GM11168 (cell line): ENCODE results near the gene ENOX1.

Experiments
- in situ Hi-C: fragments of 300-500 bp; cut with MboI; formaldehyde crosslinking; loops from one replicate; pipeline ENCODE4 v1.12.0; 2022; ENCODE audit warnings: low sequenced_read_pairs; ENCODE audit not compliant: unreplicated experiment

Gene ENOX1

GRCh38 chr13:43787518-43787891 is 733 bp upstream of the ENOX1 start:
- in situ Hi-C loops, result no loop called here

DNA sequence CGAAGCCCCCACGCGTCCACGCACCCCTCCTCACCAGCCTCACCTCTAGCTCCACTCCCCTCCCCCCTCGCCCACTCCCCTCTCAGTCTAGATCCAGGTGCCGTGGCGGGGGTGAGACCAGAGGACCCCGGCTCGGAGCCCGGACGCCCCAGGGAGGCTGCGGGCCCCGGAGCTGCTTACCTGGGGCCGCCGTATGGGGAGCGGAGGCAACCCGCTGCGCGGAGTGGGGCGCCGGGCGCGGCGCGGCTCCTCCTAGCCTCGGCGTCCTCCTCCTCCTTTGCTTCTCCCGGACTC is 353 bp downstream of the ENOX1 start:
- in situ Hi-C loops, result no loop called here

DNA sequence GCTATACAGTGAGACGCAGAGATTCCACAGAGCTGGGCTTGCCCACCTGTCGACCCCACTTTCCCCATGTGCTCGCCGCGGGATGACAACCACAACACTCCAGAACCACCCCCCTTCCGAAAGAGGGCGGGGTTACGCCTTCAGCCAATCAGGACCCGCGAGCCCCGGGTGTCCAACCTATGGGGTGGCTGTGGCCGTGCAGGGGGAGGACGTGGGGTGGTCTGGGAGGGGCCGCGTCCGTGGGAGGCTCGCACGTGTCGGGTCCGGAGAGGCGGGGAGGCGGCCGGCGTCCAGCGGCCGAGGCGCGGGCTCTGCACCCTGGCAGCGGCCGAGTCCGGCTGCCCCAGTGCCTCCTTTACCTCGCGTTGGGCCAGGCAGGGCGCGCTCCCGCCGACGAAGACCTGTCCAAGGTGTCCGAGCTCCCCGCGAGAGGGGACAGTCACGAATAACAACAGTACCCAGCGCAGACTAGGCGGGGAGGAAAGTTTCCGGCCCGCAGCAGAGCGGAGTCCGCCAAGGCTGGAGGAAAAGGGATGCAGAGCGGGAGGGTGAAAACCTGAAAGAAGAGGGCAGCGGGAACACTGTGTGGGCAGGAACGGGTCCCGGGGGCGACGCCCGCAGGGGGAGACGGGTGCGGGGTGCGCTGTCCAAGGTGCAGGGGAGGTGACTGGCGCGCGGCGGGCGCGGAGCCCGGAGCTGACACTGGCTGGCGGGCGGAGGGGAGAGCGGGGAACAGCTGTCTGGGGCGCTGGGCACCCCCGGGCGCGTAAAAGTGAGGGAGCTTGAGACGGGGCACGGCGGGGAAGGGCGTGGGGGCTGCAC is 911 bp downstream of the ENOX1 start:
- in situ Hi-C loops, result no loop called here

DNA sequence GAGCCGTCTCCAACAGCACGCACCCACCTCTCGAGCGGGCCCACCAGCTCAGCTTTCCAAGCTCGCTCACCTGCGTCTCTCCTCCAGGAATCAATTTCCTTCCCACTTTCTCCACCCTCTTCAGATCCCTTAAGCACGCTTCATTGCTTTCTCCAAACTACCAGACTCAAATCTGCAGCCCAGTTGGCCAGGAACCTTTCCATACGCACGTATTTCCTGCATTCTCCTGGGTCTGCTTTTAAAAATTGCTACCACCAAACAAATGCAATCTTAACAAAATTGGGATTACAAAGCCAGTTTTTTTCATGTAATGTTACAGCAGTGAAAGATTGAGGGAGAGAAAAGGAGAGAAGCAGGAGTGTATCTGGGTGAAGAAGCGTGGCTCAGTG is 1.5 kb downstream of the ENOX1 start:
- in situ Hi-C loops, result no loop called here

- in situ Hi-C loops, result no loop called here
These were observed 2.3 kb downstream of the ENOX1 start for GRCh38 chr13:43784496-43784895.

- in situ Hi-C loops, result no loop called here
These were observed 3.0 kb downstream of the ENOX1 start for GRCh38 chr13:43783820-43784219.

GRCh38 chr13:43782686-43783085 is 4.1 kb downstream of the ENOX1 start:
- in situ Hi-C loops, result no loop called here

GRCh38 chr13:43780666-43781065 is 6.1 kb downstream of the ENOX1 start:
- in situ Hi-C loops, result no loop called here

- in situ Hi-C loops, result no loop called here
These were observed 10.2 kb downstream of the ENOX1 start for GRCh38 chr13:43776501-43777079.

DNA sequence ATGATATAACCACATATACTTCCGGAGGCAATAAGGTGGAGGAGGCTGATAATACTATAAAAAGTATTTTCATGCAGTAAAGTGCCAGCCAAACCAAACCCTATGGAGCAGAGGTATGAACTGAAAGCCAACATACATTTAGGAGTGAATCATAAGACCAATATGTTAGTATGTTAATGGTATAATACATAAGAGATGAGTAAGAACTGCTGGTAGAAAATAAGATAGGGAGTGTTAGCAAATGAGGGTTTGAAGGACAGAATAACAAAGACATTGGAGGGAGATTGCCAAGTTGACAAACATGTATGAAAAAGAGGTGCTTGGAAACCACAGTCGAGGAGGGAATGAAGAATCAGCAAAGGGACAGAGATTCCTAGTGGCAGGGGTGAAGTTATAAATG is 10.8 kb downstream of the ENOX1 start:
- in situ Hi-C loops, result no loop called here

DNA sequence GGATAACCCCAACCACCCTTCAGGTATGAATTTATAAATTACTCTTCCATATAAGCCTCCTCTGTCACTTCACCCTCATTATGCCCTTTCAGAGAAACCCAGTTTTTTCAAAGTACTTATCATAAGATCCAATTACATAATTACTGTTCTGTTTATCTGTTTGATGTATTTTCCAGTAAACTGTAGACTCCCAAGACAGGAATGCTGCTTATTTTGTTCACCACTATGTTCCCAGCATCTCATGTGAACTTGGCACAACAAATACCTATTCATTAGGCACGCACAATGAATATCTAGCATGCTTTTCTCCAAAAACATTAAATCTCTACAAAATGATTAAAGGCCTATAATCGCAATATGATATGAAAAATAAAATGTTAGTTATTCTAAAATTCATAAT is 13.2 kb downstream of the ENOX1 start:
- in situ Hi-C loops, result no loop called here

GRCh38 chr13:43770871-43771270 is 15.9 kb downstream of the ENOX1 start:
- in situ Hi-C loops, result no loop called here

GRCh38 chr13:43769529-43769928 is 17.2 kb downstream of the ENOX1 start:
- in situ Hi-C loops, result no loop called here

GRCh38 chr13:43767341-43767931 is 19.3 kb downstream of the ENOX1 start:
- in situ Hi-C loops, result no loop called here

DNA sequence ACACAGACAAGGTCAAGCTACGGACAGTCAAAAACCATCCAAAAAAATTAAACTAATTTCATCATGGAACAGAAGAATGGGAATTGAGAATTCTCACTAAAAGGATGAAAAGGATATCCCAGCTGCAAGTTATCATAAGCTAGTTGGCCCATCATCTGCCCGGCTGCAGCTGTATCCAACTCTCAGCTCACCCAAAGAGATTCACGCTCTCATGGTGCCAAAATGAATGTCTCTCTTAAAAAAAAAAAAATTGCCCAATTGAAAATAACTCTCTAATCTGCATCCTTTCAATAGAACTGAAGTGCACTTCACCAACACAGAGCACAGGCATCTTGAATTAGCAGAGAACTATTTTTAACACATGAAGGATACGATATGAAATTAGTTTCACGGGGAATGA is 20.0 kb downstream of the ENOX1 start:
- in situ Hi-C loops, result no loop called here

GRCh38 chr13:43764349-43764748 is 22.4 kb downstream of the ENOX1 start:
- in situ Hi-C loops, result no loop called here

DNA sequence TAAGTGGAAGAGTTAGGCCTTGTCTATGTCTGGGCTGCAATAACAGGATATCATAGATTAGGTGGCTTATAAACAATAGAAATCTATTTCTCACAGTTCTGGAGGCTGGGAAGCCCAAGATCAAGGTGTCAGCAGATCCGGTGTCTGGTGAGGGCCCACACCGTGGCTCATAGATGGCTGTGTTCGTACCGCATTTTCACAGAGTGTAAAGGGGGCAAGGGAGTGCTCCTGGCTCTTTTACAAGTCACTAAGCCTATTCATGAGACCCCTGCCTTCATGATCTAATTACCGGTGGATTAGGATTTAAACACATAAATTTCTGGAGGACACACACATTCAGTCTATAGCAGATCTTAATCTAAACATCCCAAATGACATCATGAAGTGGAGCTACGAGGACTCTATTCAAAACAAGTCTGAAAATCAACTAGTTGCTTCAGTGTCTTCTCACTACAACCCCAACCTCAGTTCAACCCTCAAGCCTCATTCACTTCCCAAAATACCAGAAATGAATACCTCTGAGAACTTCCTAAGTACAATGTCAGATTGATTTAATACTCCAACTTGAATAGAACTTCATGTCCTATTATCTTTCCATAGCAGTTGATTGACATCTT is 23.5 kb downstream of the ENOX1 start:
- in situ Hi-C loops, result no loop called here

- in situ Hi-C loops, result no loop called here
These were observed 25.0 kb downstream of the ENOX1 start for GRCh38 chr13:43761616-43762315.

DNA sequence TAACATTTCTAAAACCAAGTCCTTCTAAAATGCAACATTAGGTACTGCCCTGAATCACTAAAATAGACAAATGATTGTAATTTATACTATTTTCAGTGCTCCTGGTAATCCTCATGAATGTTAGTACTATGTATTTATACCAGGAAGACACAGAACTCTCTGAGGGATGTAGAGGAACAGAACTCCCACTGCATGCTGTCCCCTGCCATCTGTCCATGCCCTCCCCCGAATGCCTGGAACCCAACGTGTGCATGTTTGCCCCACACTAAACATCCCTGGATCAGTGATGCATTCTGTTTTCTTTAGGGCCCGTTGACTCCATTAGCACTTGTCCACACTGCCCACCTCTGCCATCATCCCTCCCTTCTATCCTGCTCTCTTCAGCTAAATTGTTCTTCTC is 26.5 kb downstream of the ENOX1 start:
- in situ Hi-C loops, result no loop called here

- in situ Hi-C loops, result no loop called here
These were observed 27.9 kb downstream of the ENOX1 start for GRCh38 chr13:43758834-43759233.

GRCh38 chr13:43757266-43757665 is 29.5 kb downstream of the ENOX1 start:
- in situ Hi-C loops, result no loop called here
